ENCODE measurements around the gene PACRG. TPM values are rescaled to one million over a fixed set of nuclear protein-coding genes. Genes with fewer than 3 reads are reported as not detected.

The PACRG gene
- total RNA-seq, 2 experiments from 2014 or later, result not detected

- no peaks in the 10 kb centered on the region for H3K4me1 ChIP-seq (ENCODE audit: insufficient read depth, low read length, poor library complexity, severe bottlenecking)
- no peak overlapping the region for H3K4me2 ChIP-seq (ENCODE audit: low read length)
- H3K9me2 ChIP-seq (ENCODE audit: insufficient read depth, low read length), result no peaks in the 10 kb centered on the region
- H2AFZ ChIP-seq (ENCODE audit: low read length), result no peak overlapping the region
- no peak for TF ChIP-seq EZH2phosphoT487 (IDR thresholded peaks at IDR 0.05; ENCODE audit: borderline replicate concordance, low read depth, low read length)
- TF ChIP-seq CTCF (conservative IDR thresholded peaks at IDR 0.05; ENCODE audit: low read length), result no peak
- H3K36me3 ChIP-seq (ENCODE audit: insufficient read depth, low read length), result no peaks in the 10 kb centered on the region
- no TSS peak for BruUV-seq (replicated peaks)
- H3K9me3 ChIP-seq (ENCODE audit: low read length), result no peaks in the 10 kb centered on the region
- no peaks in the 10 kb centered on the region for H4K20me1 ChIP-seq (ENCODE audit: insufficient read depth, low read length)
- ChIA-PET POLR2A (no interaction called here), CTCF (ENCODE audit: unreplicated experiment) (no interaction called here)
- no peak overlapping the region for H3K27ac ChIP-seq (ENCODE audit: low read depth, low read length, poor library complexity, severe bottlenecking)
- no peaks in the 10 kb centered on the region for H3K79me2 ChIP-seq (ENCODE audit: insufficient read depth, low read depth, low read length)
- H3K4me3 ChIP-seq (ENCODE audit: low read depth, low read length, poor library complexity, severe bottlenecking), result no peak overlapping the region
- DNase-seq (ENCODE audit: low spot score), result no peak
- intact Hi-C loops (cut with micrococcal nuclease; ENCODE audit: unreplicated experiment), result no loop called here
Observed at GRCh38 chr6:163318071-163318786, 590.5 kb downstream of the PACRG start.

GRCh38 chr6:163319609-163320366 lies 592.0 kb downstream of the PACRG start:
- Histone ChIP-seq H3K4me2 (ENCODE audit: low read length) (no peak overlapping the region), H4K20me1 (ENCODE audit: insufficient read depth, low read length) (no peaks in the 10 kb centered on the region), H3K79me2 (ENCODE audit: insufficient read depth, low read depth, low read length) (no peaks in the 10 kb centered on the region), H2AFZ (ENCODE audit: low read length) (no peak overlapping the region), H3K4me3 (ENCODE audit: low read depth, low read length, poor library complexity, severe bottlenecking) (no peak overlapping the region), H3K27ac (ENCODE audit: low read depth, low read length, poor library complexity, severe bottlenecking) (no peak overlapping the region), H3K4me1 (ENCODE audit: insufficient read depth, low read length, poor library complexity, severe bottlenecking) (no peaks in the 10 kb centered on the region), H3K9me2 (ENCODE audit: insufficient read depth, low read length) (no peaks in the 10 kb centered on the region), H3K9me3 (ENCODE audit: low read length) (no peaks in the 10 kb centered on the region), H3K36me3 (ENCODE audit: insufficient read depth, low read length) (no peaks in the 10 kb centered on the region)
- BruUV-seq (replicated peaks), result no TSS peak
- ChIA-PET CTCF (ENCODE audit: unreplicated experiment) (no interaction called here), POLR2A (interaction anchor here (0.7 to 0.8 kb wide), 2 partner anchors 31 to 57 kb away, joined by 3 to 5 read pairs; no protein-coding TSS in a partner anchor)
- TF ChIP-seq EZH2phosphoT487 (IDR thresholded peaks at IDR 0.05; ENCODE audit: borderline replicate concordance, low read depth, low read length) (no peak), CTCF (conservative IDR thresholded peaks at IDR 0.05; ENCODE audit: low read length) (no peak)
- no peak for DNase-seq (ENCODE audit: low spot score)
- intact Hi-C loops (cut with micrococcal nuclease; ENCODE audit: unreplicated experiment), result no loop called here

- H3K4me1 ChIP-seq (ENCODE audit: insufficient read depth, low read length, poor library complexity, severe bottlenecking), result no peaks in the 10 kb centered on the region
- ChIA-PET CTCF (ENCODE audit: unreplicated experiment) (no interaction called here), POLR2A (no interaction called here)
- no peaks in the 10 kb centered on the region for H3K9me2 ChIP-seq (ENCODE audit: insufficient read depth, low read length)
- DNase-seq (ENCODE audit: low spot score), result no peak
- intact Hi-C loops (cut with micrococcal nuclease; ENCODE audit: unreplicated experiment), result no loop called here
- no peaks in the 10 kb centered on the region for H3K36me3 ChIP-seq (ENCODE audit: insufficient read depth, low read length)
- H3K9me3 ChIP-seq (ENCODE audit: low read length), result no peaks in the 10 kb centered on the region
- TF ChIP-seq EZH2phosphoT487 (IDR thresholded peaks at IDR 0.05; ENCODE audit: borderline replicate concordance, low read depth, low read length), result no peak
- no peak for TF ChIP-seq CTCF (conservative IDR thresholded peaks at IDR 0.05; ENCODE audit: low read length)
- H4K20me1 ChIP-seq (ENCODE audit: insufficient read depth, low read length), result no peaks in the 10 kb centered on the region
- no peak overlapping the region for H3K4me2 ChIP-seq (ENCODE audit: low read length)
- no peak overlapping the region for H2AFZ ChIP-seq (ENCODE audit: low read length)
- BruUV-seq (replicated peaks), result no TSS peak
- H3K27ac ChIP-seq (ENCODE audit: low read depth, low read length, poor library complexity, severe bottlenecking), result no peak overlapping the region
- no peaks in the 10 kb centered on the region for H3K79me2 ChIP-seq (ENCODE audit: insufficient read depth, low read depth, low read length)
- no peak overlapping the region for H3K4me3 ChIP-seq (ENCODE audit: low read depth, low read length, poor library complexity, severe bottlenecking)
Observed at GRCh38 chr6:163320402-163320801, 592.6 kb downstream of the PACRG start.

All from OCI-LY7 (cell line).